ENCODE measurements around the gene ZBED1.

GRCh38 chrX:2484256-2484655, 16.5 kb downstream of the ZBED1 start:
- TF ChIP-seq POLR2AphosphoS5 (IDR thresholded peaks at IDR 0.05; ENCODE audit: low read depth, low read length) (no peak), POLR2A (IDR thresholded peaks at IDR 0.05; ENCODE audit: low read depth, low read length) (no peak), SPI1 (IDR thresholded peaks at IDR 0.05; ENCODE audit: low read depth, low read length) (no peak), PAX5 (IDR thresholded peaks at IDR 0.05; ENCODE audit: insufficient read depth, low read length, severe bottlenecking) (no peak), TAF1 (IDR thresholded peaks at IDR 0.05; ENCODE audit: low read depth, low read length) (no peak), POU2F2 (IDR thresholded peaks at IDR 0.05; ENCODE audit: low read depth, low read length) (no peak)
